B cell (primary cell): ENCODE data around the gene UMOD.

ENCODE experiments used
- CTCF ChIP-seq: fragments of 200-600 bp; IDR thresholded peaks from one replicate; pipeline ENCODE4 v1.8.0; 2022; ENCODE audit warnings: antibody characterized with exemption, mild to moderate bottlenecking
- EZH2 ChIP-seq: IDR thresholded peaks from 2 replicates; pipeline ENCODE4 v1.6.1; 2012; ENCODE audit warnings: borderline replicate concordance, low read depth, mild to moderate bottlenecking, moderate library complexity, low read length; ENCODE audit not compliant: insufficient read depth, poor library complexity, severe bottlenecking

- TF ChIP-seq CTCF (no peak), EZH2 (no peak)
Observed at GRCh38 chr16:20318006-20318405, 34.5 kb downstream of the UMOD start.
